ENCODE results near the gene NLRX1.
A peak's percentile ranks its signal among the peaks of the same experiment; 100 is the strongest.
"Not testable (repeated sequence)": the region's sequence is repeated elsewhere in the genome, so short reads cannot be mapped to it uniquely, and the experiment has no call there.

NLRX1 gene, protein sequence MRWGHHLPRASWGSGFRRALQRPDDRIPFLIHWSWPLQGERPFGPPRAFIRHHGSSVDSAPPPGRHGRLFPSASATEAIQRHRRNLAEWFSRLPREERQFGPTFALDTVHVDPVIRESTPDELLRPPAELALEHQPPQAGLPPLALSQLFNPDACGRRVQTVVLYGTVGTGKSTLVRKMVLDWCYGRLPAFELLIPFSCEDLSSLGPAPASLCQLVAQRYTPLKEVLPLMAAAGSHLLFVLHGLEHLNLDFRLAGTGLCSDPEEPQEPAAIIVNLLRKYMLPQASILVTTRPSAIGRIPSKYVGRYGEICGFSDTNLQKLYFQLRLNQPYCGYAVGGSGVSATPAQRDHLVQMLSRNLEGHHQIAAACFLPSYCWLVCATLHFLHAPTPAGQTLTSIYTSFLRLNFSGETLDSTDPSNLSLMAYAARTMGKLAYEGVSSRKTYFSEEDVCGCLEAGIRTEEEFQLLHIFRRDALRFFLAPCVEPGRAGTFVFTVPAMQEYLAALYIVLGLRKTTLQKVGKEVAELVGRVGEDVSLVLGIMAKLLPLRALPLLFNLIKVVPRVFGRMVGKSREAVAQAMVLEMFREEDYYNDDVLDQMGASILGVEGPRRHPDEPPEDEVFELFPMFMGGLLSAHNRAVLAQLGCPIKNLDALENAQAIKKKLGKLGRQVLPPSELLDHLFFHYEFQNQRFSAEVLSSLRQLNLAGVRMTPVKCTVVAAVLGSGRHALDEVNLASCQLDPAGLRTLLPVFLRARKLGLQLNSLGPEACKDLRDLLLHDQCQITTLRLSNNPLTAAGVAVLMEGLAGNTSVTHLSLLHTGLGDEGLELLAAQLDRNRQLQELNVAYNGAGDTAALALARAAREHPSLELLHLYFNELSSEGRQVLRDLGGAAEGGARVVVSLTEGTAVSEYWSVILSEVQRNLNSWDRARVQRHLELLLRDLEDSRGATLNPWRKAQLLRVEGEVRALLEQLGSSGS

DNA sequence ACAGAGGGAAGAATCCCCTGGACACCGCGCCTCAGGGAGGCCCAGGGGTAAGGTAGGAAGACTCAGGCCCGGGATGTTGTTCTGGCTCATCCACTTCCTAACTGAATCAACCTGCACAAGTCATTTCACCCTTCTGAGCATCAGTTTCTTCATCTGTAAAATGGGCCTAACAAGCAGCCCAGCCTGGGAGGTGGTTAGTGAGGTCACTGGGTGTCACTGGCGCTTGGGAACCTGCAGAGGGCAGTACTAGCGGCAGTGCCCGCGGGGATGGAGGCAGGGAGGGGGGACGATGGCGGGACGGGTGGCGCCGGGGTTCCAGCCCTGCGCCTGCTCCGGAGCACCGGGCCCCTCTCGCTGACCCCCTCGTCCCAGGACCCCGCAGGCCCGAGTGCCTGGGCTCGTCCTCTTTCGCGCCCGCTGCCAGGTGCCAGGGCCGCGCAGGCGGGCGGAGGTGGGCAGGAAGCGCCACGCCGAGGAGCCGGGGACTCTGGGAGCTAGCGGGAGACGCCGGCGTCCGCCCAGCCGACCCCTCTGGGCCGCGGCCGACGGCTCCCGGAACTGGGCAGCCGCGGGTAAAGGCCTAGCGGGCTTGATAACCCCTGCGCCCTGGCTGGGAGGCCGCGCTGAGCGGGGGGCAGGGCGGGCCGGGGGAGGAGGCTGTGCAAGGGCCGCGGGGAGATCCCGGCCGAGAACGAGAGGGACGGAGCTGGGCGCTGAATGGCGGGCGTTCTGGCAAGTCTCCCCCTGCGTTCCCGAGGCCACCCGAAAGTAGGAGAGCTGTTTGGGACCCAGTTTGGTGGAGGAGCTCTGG is at the start of gene NLRX1:
NLRX1 (plus strand) TSS at position 255 of the 811 bp plus-strand sequence. CDS start 2,679 bp downstream, outside the sequence.
- DNase-seq: peak; percentile 97

- no peak for DNase-seq
These were observed 49.6 kb upstream of the NLRX1 start for GRCh38 chr11:119118946-119119345.

GRCh38 chr11:119120639-119121007 is 47.9 kb upstream of the NLRX1 start:
- DNase-seq: no peak

GRCh38 chr11:119121008-119121810 is 47.3 kb upstream of the NLRX1 start, which contains the start of gene HINFP:
TSS of gene HINFP (plus strand) at chr11:119121580. CDS start at chr11:119126945, 5,365 bp downstream.
- peak; percentile 97 for DNase-seq

DNA sequence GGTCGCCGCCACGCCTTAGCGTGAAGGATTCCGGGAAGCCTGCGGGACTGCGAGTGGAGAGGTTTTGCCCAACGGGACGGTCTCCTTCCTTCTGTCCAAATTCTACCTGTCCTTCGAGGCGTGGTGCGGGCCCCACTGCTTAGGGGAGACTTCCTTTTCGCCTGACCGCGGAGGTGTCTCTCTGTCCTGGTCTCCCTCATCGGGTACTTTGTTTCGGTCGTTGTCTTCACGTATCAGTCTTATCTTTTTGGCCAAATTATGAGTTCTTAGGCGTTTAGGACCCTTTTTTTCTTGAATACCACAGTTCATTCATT is 46.8 kb upstream of the NLRX1 start:
- DNase-seq: no peak

- no peak for DNase-seq
These were observed 42.7 kb upstream of the NLRX1 start for GRCh38 chr11:119125821-119126220.

DNA sequence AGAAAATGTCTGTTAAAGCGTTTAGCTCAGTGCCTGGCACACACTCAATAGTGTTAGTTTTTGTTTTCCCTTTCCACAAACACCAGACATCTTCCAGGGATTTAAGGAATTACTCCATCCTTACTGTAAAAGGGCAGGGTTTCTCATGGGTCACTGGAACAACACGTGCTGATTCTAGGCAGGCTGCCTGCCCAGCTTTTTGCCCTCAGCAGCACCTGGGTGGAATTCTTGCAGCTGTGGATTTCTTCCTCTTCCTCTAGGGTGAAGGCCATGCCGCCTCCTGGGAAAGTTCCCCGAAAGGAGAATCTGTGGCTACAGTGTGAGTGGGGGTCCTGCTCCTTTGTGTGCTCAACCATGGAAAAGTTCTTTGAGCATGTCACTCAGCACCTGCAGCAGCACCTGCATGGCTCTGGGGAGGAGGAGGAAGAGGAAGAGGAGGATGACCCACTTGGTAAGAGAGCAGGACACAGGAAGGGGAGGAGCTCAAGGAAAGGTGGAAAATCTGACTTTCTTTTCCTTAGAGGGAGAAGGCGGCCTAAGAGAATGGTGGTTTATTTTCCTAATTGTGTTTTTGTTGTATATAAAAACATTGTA is 41.8 kb upstream of the NLRX1 start:
- no peak for DNase-seq

- DNase-seq: no peak
These were observed 37.9 kb upstream of the NLRX1 start for GRCh38 chr11:119130662-119131061.

GRCh38 chr11:119134389-119134978 is 34.0 kb upstream of the NLRX1 start:
- no peak for DNase-seq

DNA sequence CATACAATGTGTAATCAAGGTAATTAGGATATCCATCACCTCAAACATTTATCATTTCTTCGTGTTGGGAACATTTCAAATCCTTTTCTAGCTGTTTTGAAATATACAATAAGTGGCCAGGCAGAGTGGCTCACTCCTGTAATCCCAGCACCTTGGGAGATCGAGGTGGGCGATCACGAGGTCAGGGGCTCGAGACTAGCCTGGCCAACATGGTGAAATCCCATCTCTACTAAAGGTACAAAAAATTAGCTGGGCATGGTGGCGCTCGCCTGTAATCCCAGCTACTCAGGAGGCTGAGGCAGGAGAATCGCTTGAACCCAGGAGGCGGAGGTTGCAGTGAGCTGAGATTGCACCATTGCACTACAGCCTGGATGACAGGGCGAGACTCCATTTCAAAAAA is 29.2 kb upstream of the NLRX1 start:
- DNase-seq: not testable (repeated sequence)

- peak; percentile 96 for DNase-seq
These were observed 23.6 kb upstream of the NLRX1 start for GRCh38 chr11:119144825-119145486.

- DNase-seq: no peak
These were observed 23.0 kb upstream of the NLRX1 start for GRCh38 chr11:119145551-119145950.

DNA sequence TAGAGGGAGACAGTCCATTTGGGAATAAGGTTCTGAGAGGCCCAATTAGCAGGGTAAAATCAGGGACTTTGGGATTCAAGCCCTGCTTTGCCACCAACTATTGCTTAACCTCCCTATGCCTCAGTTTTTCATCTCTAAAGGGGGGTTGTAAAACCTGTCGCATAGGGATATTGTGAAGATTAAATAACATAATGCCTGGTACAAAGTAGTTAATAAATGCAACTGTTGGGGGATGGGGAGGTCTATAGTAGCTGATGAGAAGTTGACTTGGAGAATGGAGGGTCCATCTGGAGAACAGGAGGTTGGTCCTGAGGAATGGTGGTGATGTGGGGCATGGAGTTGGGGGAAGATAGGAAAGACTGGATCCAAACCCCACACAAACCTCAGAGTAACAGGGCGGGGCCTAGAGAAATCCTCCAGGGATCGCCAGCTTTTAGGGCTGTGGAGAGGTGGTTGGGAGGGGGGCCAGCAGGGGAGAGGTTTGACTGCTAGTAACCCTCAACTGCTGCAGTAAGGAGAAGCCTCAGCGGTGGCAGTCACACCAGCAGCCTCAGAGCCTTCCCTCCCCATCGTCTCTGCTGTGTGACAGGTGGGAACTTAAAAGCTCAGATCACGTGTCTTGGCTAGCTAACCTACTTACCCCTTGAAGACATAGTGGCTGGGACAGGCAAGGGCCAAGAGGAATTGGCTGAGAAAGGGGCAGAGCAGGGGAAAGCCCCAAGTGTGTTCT is 20.8 kb upstream of the NLRX1 start:
- DNase-seq: no peak

DNA sequence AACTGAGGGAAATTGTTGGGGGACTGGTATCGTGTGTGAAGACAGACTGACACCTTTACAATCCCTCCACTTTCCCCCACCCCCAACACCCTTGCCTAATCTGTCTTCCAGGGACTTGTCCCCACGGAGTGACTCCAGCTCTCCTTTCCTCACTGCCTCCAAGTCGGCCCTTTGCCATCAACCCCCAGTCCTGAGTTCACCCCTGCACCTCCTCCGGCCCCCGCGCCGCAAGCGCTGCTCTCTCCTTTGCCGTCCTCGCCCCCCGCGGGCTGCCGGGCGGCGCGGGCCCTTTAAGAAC is 19.9 kb upstream of the NLRX1 start:
- no peak for DNase-seq

DNA sequence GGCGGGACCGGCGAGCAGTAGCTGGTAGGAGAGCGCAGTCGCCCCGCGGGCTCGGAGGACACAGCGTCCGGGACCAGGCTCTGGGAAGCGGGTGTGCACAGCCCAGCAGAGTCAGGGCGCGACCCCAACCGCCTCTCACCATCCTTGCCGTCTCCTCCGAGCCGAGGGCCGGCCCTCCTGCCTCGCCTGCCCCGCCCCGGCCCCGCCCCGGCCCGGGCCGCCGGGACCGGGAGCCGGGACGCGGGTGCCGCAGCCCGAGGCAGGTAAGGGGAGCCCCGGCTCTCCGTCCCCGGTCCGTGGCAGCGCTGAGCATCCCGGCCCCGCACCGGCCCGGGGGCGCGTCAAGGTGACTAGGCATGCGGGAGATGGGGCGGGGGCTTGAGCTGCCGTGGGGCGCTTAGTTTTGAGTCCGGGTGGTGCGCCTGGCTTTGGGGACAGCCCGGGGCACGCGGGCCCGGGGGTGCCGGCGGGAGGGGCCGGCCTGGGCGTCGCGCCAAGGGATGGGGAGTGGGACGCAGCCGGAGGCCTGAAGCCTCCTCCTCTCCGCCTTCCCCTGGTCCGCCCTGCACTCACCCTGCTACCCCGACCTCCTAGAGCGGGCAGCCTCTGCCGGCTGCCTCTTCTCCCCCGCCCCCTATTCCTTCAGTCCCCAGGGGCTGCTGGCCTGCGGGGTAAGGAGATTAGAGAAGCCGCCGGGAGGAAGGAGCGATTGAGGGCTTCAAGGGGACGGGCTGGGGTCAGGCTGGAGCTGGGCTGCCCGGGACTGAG is 19.3 kb upstream of the NLRX1 start, which contains the start of gene ABCG4:
ABCG4 (plus strand) TSS at position 35 of the 768 bp plus-strand sequence. CDS start 914 bp downstream, outside the sequence.
- peak; percentile 53 for DNase-seq

GRCh38 chr11:119149786-119150275 is 18.7 kb upstream of the NLRX1 start:
- no peak for DNase-seq

DNA sequence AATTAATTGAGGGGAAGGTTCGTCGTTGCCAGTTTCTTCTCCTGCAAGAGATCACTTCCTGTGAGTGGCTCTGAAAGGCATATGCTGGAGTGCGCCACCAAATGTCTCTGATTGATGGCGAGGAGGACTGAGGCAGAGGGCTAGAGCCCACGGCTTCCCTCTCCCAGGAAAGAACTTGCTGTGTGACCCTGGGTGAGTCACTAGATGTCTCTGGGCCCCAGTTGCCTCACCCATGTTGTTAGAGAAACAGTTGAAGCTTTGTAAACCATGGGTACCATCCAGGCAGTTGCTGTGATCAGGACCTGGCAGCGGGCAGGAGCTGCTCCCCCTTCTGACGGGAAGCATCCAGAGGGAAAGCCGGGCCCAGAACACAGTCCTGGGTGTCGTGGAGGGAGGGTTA is 16.5 kb upstream of the NLRX1 start:
- DNase-seq: no peak

DNA sequence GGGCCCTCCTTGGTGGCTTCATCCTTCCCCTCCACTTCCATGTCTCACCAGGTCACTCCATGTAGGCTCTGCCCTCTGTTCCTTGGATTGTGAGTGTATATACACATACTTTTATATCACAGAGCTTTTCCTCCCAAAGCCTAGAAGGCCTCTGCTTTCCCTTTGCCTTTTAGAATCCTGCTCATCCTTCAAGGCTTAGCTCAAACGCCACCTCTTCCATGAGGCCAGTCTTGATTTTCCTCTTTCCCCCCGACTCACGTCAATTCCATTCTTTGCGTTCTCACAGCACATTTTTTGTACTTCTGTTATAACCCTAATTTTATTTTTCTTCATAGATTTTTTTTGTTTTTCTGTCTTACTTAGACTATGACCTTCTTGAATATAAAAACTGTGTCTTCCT is 15.9 kb upstream of the NLRX1 start:
- DNase-seq: no peak
